Astrocyte (in vitro differentiated cells and primary cell): ENCODE results near the gene OR4C16. TPM values are rescaled to one million over a fixed set of nuclear protein-coding genes. Genes with fewer than 3 reads are reported as not detected.

Experiments
- DNase-seq: peaks from one replicate; pipeline ENCODE4 v3.0.0-alpha.2; 2010; ENCODE audit warnings: low read depth
- FAIRE-seq: peaks from 2 replicates; lab custom pipeline; 2011; peaks lifted over from hg19 to GRCh38; lab: Jason Lieb, UNC
- H2AFZ ChIP-seq: 2 replicates; pipeline ENCODE4 v1.6.0; 2012; ENCODE audit warnings: low read depth, low read length, inconsistent platforms
- H3K27ac ChIP-seq: 2 replicates; pipeline ENCODE4 v1.5.1; 2011; ENCODE audit warnings: low read depth, low read length, inconsistent platforms
- H3K27me3 ChIP-seq: 2 replicates; pipeline ENCODE4 v1.6.0; 2011; ENCODE audit warnings: low read length, inconsistent platforms; ENCODE audit not compliant: insufficient read depth
- H3K36me3 ChIP-seq: 2 replicates; pipeline ENCODE4 v1.5.1; 2011; ENCODE audit warnings: low read length, inconsistent platforms; ENCODE audit not compliant: insufficient read depth
- H3K4me1 ChIP-seq: 2 replicates; pipeline ENCODE4 v1.5.1; 2011; ENCODE audit warnings: low read length, inconsistent platforms; ENCODE audit not compliant: insufficient read depth
- H3K4me2 ChIP-seq: 2 replicates; pipeline ENCODE4 v1.6.0; 2012; ENCODE audit warnings: low read length, inconsistent platforms
- H3K4me3 ChIP-seq: 2 replicates; pipeline ENCODE4 v1.5.1; 2011; ENCODE audit warnings: low read depth, mild to moderate bottlenecking, low read length, inconsistent platforms; ENCODE audit not compliant: insufficient read depth
- H3K79me2 ChIP-seq: 2 replicates; pipeline ENCODE4 v1.6.0; 2012; ENCODE audit warnings: mild to moderate bottlenecking, low read length, inconsistent platforms; ENCODE audit not compliant: insufficient read depth
- H3K9ac ChIP-seq: 2 replicates; pipeline ENCODE4 v1.6.0; 2012; ENCODE audit warnings: mild to moderate bottlenecking, low read length, inconsistent platforms
- H3K9me3 ChIP-seq: 2 replicates; pipeline ENCODE4 v1.5.1; 2012; ENCODE audit warnings: low read depth, mild to moderate bottlenecking, low read length, inconsistent platforms; ENCODE audit not compliant: insufficient read depth
- H4K20me1 ChIP-seq: 2 replicates; pipeline ENCODE4 v1.6.0; 2012; ENCODE audit warnings: low read length, inconsistent platforms; ENCODE audit not compliant: insufficient read depth
- H3K27ac Mint-ChIP-seq: one replicate; pipeline ENCODE4 v1.8.0; 2021; ENCODE audit warnings: mild to moderate bottlenecking, mixed read lengths; ENCODE audit not compliant: unreplicated experiment
- H3K27me3 Mint-ChIP-seq: one replicate; pipeline ENCODE4 v1.8.0; 2021; ENCODE audit warnings: low read depth, mixed read lengths; ENCODE audit not compliant: unreplicated experiment
- H3K36me3 Mint-ChIP-seq: one replicate; pipeline ENCODE4 v1.8.0; 2021; ENCODE audit warnings: low read depth, mixed read lengths; ENCODE audit not compliant: unreplicated experiment
- H3K4me1 Mint-ChIP-seq: one replicate; pipeline ENCODE4 v1.8.0; 2021; ENCODE audit warnings: low read depth, mixed read lengths; ENCODE audit not compliant: unreplicated experiment
- H3K4me3 Mint-ChIP-seq: one replicate; pipeline ENCODE4 v1.8.0; 2021; ENCODE audit warnings: mild to moderate bottlenecking, moderate library complexity, mixed read lengths; ENCODE audit not compliant: unreplicated experiment
- H3K9me3 Mint-ChIP-seq: one replicate; pipeline ENCODE4 v1.8.0; 2021; ENCODE audit warnings: mild to moderate bottlenecking, mixed read lengths; ENCODE audit not compliant: unreplicated experiment
- total RNA-seq: library from RNA; stranded (reverse); gene quantifications from 2 replicates; pipeline ENCODE4 v1.2.1, GENCODE V29; 2021
- TF ChIP-seq, protein P1 (sequence below): IDR thresholded peaks from 2 replicates; pipeline ENCODE4 v1.5.1; 2011; ENCODE audit warnings: low read depth, mild to moderate bottlenecking, inconsistent platforms, low read length, moderate library complexity; ENCODE audit not compliant: insufficient read depth

Gene OR4C16
- total RNA-seq, 1 donor from 2014 or later = not detected

DNA sequence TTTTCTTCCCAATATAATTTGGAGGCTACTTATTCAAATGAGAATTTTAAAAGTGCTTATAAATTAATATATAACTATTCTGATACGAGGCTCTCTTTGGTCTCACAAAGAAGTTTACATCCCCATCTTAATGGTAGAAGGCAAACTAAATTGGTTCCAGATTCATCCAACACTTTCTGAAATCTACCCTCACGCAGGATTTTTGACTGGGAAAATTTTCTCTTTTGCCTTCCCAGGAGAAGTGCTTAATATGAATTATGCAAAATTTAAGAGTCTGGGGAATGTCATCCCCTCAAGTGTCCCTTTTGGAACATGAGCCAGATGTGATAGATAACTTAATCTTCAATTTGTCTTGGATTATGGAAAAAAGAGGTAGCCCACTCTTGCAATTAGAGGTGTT, 35.6 kb downstream of the OR4C16 start, which contains the start of gene OR4C11:
TSS of gene OR4C11 (minus strand) at position 101 of the 400 bp plus-strand sequence. CDS start 3,272 bp downstream, outside the sequence.
- FAIRE-seq = no peak
- Mint-ChIP-seq H3K27me3 (no peaks in the 10 kb centered on the region), H3K36me3 (no peaks in the 10 kb centered on the region)

More for the DNA sequence above, 35.6 kb downstream of the OR4C16 start, which contains the start of gene OR4C11:
- Histone ChIP-seq H3K27ac (no peak within 1 kb of the TSS), H3K4me3 (no peak within 1 kb of the TSS), H3K27me3 (no peaks in the 10 kb centered on the region), H2AFZ (no peak within 1 kb of the TSS), H3K79me2 (no peaks in the 10 kb centered on the region), H4K20me1 (no peaks in the 10 kb centered on the region), H3K36me3 (no peaks in the 10 kb centered on the region), H3K9me3 (peaks cover 2% of the 10 kb centered on the region), H3K9ac (no peak within 1 kb of the TSS), H3K4me2 (no peak within 1 kb of the TSS), H3K4me1 (no peaks in the 10 kb centered on the region)
- Mint-ChIP-seq H3K4me3 (no peak within 1 kb of the TSS), H3K9me3 (peaks cover 3% of the 10 kb centered on the region), H3K27ac (no peak within 1 kb of the TSS), H3K4me1 (no peaks in the 10 kb centered on the region)
- no peak for DNase-seq
- TF ChIP-seq, protein P1, sequence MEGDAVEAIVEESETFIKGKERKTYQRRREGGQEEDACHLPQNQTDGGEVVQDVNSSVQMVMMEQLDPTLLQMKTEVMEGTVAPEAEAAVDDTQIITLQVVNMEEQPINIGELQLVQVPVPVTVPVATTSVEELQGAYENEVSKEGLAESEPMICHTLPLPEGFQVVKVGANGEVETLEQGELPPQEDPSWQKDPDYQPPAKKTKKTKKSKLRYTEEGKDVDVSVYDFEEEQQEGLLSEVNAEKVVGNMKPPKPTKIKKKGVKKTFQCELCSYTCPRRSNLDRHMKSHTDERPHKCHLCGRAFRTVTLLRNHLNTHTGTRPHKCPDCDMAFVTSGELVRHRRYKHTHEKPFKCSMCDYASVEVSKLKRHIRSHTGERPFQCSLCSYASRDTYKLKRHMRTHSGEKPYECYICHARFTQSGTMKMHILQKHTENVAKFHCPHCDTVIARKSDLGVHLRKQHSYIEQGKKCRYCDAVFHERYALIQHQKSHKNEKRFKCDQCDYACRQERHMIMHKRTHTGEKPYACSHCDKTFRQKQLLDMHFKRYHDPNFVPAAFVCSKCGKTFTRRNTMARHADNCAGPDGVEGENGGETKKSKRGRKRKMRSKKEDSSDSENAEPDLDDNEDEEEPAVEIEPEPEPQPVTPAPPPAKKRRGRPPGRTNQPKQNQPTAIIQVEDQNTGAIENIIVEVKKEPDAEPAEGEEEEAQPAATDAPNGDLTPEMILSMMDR = no peak

Other genes starting within 250 kb of the OR4C16 start
- not detected in 2 replicates for gene OR4A16, start 228.9 kb upstream of the OR4C16 start, total RNA-seq
- not detected in 2 replicates for gene OR4A15, start 204.2 kb upstream of the OR4C16 start, total RNA-seq
- not detected in 2 replicates for gene OR4C15, start 17.7 kb upstream of the OR4C16 start, total RNA-seq
- not detected in 2 replicates for gene OR4C11, start 35.5 kb downstream of the OR4C16 start, total RNA-seq
- gene OR4P4, start 63.0 kb downstream of the OR4C16 start, total RNA-seq = not detected in 2 replicates
- not detected in 2 replicates for gene OR4S2, start 76.2 kb downstream of the OR4C16 start, total RNA-seq
- not detected in 2 replicates for gene OR4C6, start 90.1 kb downstream of the OR4C16 start, total RNA-seq
- gene OR5D13, start 201.3 kb downstream of the OR4C16 start, total RNA-seq = not detected in 2 replicates
- gene OR5D14, start 223.4 kb downstream of the OR4C16 start, total RNA-seq = not detected in 2 replicates
- gene OR5L1, start 239.2 kb downstream of the OR4C16 start, total RNA-seq = not detected in 2 replicates
- not detected in 2 replicates for gene OR5D18, start 247.5 kb downstream of the OR4C16 start, total RNA-seq